ENCODE measurements around the gene ATP2C1.

DNA sequence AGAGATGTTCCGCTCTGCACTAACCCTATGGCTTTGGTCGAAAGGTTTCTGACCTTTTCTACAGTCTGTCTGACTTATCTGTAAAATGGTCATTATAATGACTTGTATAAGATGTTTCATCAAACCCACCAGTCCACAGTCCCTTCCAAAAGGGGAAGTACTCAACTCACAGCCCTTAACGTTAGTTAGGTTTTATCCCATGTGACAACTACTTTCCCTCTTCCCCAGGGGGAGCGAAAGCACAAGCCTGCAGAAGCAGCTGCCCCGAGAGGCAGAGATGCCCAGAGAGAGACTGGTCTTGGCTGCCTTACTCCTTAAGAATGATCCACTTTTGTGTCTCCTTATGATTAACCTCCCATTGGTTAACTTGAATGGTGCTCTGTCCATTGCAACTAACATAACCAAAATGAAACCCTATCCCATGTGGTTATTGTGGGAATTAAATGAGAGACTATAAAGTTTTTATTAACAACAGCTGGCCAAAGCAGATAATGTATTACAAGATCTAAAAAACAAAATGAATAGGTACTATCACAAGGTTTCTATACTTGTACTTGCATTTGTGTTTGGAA is 126.3 kb downstream of the ATP2C1 start:
- TF ChIP-seq, protein P1, sequence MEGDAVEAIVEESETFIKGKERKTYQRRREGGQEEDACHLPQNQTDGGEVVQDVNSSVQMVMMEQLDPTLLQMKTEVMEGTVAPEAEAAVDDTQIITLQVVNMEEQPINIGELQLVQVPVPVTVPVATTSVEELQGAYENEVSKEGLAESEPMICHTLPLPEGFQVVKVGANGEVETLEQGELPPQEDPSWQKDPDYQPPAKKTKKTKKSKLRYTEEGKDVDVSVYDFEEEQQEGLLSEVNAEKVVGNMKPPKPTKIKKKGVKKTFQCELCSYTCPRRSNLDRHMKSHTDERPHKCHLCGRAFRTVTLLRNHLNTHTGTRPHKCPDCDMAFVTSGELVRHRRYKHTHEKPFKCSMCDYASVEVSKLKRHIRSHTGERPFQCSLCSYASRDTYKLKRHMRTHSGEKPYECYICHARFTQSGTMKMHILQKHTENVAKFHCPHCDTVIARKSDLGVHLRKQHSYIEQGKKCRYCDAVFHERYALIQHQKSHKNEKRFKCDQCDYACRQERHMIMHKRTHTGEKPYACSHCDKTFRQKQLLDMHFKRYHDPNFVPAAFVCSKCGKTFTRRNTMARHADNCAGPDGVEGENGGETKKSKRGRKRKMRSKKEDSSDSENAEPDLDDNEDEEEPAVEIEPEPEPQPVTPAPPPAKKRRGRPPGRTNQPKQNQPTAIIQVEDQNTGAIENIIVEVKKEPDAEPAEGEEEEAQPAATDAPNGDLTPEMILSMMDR (IDR thresholded peaks at IDR 0.05; ENCODE audit: insufficient read depth, low read length, poor library complexity, severe bottlenecking) = no peak
- no peak for TF ChIP-seq EZH2phosphoT487 (conservative IDR thresholded peaks at IDR 0.05; ENCODE audit: low read length)

All from SU-DHL-6 (cell line).